Activated CD4-positive, CD25-positive, alpha-beta regulatory T cell treated with anti-CD3 and anti-CD28 coated beads, Interleukin-2, amount 50 U/mL, for 16 hours (primary cell): ENCODE results near the gene RXFP4.

ENCODE experiments used
- DNase-seq: peaks from one replicate; pipeline ENCODE4 v3.0.0-alpha.2; 2020; ENCODE audit warnings: low read depth, low spot score

Gene RXFP4

DNA sequence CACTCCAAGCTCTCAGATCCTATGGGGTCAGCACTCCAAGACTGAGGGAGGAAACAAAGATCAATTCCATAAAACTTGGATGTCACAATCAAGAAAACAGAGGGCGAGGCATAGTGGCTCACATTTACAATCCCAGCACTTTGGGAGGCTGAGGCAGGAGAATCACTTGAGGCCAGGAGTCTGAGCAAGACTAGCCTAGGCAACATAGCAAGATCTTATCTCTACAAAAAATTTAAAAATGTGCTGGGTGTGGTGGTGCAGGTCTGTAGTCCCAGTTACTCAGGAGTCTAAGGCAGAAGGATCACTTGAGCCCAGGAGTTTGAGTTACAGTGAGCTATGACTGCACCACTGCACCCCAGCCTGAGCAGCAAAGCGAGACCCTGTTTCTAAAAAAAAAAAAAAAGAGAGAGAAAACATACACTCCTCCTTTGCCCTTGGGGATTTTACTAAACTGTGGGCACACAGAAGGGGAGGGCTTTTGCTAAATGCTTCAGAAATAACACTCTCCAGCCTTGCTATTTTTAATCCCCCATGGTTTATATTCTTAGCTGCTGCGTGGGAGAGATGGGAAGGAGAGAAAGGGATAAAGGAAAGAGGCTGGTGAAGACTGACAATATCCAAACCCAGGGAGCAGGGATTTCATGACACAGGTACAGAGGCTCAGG, 18.8 kb downstream of the RXFP4 start:
- no peak for DNase-seq

DNA sequence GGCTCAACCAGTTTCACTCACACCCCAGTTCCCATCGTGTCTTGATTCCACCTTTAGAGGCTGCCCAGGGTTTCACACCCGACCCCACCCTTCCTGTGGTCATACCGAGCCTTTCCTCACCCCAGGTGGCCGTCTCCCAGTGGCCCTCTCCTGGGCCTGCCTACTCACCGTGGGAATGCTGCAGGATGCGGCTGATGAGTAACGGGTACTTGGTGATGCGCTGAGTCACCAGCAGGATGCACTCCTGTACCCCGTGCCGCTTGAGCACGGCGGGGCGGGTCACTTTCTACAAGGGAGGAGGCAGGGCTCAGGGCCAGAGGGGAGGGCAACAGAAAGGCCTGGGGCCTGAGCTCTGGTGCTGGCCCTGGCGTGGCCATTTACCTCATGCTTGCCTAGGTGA, 20.5 kb downstream of the RXFP4 start:
- no peak for DNase-seq

DNA sequence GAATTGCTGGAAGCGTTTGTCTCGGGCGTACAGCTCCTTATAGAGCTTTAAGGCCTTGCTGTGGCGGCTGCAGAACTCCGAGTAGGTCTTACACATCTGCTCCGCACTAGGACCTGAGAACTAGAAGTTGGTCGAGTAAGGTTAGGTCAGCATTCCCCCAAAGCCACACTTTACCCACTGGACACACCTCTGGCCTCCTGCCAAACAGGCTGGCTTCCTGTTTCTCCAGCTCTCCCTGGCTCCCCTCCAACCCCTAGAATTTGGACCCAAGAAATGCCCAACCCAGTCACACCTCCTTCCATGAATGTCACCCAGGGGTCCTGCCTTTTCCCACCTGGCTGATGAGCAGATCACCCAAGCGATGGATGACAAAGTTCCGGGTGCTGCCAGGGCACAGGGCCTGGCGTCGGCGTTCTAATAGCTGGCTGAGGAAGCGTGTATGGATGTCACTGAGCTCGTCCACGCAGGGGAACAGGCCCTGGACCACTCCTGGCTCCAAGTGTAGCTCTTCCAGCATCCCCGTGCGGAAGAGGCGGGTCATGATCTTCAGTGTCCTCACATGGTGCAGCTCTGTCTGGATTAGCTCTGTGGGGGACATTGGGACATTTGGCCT, 21.3 kb downstream of the RXFP4 start:
- DNase-seq: no peak

DNA sequence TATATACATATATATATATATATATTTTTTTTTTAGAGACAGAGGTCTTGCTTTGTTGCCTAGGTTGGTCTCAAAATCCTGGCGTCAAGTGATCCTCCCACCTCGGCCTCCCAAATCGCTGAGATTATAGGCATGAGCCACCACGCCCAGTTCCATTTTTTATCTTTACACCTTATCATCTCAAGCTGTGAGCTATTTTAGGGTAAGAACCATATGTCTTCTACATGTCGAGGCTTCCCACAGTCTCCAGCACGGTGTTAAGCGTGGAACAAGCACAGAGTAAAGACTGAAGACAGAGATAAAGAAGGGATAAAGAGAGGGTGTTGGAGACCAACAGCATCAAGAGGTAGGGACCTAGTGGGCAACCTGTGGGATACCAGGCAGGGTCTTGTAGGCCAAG, 22.8 kb downstream of the RXFP4 start:
- no peak for DNase-seq

DNA sequence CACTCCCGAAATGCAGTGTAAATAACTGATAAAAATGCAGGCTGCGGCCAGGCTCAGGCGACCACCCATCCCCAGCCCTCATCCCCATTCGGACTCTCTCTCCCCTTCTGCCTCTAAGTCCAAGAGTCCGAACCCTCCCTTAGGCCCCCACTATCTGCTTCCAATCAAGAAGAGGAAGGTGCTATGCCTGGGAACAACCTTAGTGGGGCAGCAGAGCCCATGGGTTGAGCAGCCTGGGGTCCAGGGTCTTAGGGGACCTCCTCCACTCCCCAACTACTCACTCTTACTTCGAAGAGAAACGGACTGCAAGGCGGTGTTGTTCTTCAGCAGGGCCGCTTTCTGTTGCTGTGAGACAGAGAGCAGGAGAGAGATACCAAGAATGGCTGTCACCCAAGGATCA, 24.7 kb downstream of the RXFP4 start:
- DNase-seq: no peak

DNA sequence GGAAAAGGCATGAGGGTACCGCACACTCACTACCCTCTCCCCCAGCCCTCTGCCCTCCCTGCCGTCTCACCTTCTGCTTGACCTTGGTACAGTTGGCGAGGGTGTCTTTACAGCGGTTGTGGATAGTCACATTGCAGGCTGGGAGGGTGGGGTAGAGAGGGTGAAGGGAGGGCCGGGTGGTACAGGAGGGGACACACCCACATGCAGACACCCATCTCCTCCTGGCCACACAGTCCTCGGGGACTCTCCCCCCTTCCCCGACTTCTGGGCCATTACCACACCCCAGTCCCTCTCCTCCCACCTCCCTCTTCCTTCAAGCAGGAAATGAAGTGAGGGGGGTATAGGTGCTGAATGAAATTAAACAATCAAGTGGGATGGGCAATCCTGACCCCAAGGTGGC, 25.3 kb downstream of the RXFP4 start:
- DNase-seq: no peak

DNA sequence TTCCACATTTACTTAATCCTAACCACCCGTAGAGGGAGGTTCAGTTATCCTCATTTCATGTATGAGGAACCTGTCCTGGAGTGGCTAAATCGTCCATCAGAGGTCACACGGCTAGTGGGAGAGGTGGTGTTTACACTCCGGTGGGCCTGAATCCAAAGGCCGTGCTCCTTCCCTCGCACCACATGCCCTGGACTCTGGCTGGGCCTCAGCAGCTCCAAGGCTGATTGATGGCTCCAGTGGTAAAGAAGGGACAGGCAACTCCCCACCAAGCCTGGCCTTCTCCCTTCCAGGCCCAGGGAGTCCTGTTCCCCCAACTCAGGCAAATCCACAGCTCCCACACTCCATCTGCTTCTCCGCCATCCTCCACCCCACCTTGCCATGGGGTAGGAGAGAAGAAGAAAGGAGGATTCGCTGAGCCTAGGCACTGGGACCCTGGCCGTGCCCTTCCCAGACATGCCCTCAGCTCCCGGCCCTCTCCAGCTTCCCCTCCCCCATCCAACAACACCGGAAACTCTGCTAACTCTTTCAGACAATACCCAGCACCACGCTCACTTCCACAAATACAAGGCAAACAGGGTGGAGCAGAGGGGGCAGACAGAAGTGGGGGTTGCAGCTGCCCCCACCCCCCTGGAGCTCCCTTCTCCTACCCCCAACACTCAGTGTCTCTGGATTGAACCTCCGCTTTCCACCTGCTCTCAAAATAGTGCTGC, 26.1 kb downstream of the RXFP4 start:
- DNase-seq: no peak

DNA sequence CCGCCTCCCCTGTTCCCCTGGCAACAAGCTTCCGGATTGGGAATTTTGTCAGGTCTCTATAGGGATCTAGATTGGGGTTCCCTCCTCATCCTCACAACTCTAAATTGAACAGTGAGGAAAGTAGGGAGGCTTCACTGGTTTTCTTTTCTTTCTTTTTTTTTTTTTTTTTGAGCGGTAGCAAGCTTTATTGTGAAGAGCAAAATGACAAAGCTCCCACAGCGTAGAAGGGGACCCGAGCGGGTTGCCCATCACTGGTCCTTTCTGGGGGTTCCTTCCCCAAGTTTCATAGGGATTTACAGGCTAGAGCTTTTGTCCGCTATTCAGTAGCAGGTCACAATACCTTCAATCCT, 26.6 kb downstream of the RXFP4 start:
- no peak for DNase-seq

DNA sequence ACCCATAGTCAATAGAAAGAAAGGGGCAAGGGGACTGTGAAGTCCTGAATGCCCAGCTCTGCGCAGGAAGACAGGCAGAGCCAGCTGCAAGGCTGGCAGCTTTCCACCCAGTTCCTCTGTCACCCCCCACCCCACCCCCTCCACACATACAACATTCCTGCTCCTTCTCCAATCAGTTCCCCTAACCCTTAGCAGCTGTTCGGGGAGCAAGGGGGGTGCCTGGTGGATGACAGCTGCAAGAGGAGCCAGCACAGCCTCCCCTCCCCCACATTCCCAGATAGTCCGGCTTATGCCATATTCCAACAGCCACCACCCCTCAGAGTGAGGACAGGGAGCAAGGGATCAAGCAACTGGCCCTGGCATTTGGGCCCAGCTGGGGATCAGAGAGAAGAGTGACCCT, 27.2 kb downstream of the RXFP4 start:
- DNase-seq: no peak

DNA sequence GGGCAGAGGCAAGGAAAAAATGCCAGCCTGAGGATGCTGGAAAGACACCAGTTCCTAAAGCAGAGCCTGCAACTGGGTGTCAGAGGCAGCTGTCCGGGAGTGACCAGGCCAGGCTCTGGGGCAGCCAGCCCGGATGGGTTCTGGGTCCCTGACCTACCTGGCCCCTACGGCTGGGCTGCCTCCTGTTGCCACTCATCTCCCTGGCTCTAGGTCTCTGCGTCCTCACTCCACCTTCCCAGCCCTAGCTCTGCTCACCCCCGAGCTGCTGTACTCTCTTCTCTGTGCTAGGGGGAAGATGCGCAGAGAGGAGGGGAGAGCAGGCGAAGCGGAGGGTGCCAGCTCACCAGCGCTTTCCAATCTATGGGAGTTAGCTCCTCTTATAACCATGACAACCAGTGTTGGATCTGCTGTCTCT, 27.9 kb downstream of the RXFP4 start:
- DNase-seq: no peak

DNA sequence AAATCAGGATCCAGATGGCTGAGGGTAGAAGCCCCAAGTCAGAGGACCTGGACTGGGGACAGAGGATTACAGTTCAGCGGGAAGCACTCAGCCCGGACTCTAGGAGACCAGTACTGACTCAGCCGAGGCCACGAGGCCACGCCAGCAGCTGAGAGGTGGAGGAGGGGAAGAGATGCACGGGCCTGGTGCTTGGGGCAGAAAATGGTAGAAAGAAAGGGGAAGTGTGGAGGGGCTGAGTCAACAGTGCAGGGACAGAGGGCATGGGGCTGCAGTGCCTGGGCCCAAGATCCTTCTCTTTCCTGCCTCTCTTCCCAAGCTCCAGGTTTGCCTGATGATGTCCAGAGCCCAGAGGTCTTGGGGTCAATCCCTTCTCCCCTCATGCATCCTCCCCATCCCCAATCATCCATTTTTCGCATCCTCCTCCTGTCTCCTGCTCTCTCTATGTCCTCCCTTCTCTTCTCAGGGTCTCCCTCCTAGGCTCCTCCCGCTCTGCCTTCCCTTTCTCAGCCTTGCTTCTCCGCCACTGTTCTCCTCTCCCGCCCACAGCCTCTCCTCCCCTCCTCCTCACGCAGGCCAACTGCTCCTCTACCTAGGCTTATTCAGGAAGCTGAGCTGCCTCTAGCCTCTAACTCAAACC, 29.2 kb downstream of the RXFP4 start:
- DNase-seq: no peak

DNA sequence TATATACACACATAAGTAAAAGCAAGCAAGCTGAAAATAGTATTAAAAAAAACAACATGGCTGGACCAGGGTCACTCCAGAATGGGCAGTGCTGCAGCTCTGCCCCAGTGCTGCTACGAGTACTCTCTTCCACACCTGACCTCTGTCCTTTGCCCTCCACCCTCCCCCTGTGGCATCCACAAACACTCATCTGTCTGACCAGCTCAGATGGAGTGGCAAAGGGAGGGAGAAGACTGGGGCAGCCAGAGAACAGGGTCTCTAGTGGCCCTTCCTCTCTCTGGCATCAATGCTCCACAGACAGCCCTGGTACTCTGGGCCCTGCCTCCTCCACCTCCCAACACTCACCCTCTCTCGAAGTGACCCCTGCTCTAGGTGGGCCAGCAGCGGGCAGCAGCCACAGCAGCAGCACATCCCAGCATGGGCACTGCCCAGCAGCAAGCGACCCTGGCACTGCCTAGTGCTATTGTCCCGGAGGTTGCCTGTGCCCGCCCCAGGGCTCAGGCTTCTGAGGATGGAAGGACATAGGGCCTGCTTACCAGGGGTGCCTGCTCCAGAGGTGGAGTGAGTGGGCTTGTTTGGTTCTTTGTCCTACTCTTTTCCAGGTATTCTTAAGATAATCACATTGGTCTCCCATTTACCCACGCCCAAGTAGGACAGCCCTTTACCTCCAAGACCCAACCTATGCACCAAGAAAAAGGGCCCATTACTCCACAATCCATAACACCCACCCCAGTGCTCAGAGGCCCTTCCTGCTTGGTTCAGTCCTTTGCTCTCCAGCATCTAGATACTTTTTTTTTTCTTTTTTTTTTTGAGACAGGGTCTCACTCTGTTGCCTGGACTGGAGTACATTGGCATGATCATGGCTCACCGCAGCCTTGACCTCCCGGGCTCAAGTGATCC, 30.7 kb downstream of the RXFP4 start:
- no peak for DNase-seq

DNA sequence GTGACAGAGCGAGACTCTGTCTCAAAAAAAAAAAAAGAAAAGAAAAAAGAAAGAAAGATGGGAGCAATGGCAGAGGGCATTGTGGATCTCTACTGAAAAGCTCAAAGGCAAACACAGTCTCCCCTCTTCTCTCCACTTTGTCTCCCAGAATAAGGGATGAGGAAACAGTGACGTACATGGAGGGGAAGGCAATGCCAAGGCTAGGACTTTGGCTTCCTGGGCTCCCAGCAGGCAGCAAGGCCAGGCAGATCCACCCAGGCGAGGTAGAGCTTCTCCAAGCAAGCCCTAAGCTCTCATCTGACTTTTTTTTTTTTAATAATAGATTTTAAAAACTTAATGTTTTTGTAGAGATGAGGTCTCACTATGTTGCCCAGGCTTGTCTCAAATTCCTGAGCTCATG, 32.3 kb downstream of the RXFP4 start:
- no peak for DNase-seq

DNA sequence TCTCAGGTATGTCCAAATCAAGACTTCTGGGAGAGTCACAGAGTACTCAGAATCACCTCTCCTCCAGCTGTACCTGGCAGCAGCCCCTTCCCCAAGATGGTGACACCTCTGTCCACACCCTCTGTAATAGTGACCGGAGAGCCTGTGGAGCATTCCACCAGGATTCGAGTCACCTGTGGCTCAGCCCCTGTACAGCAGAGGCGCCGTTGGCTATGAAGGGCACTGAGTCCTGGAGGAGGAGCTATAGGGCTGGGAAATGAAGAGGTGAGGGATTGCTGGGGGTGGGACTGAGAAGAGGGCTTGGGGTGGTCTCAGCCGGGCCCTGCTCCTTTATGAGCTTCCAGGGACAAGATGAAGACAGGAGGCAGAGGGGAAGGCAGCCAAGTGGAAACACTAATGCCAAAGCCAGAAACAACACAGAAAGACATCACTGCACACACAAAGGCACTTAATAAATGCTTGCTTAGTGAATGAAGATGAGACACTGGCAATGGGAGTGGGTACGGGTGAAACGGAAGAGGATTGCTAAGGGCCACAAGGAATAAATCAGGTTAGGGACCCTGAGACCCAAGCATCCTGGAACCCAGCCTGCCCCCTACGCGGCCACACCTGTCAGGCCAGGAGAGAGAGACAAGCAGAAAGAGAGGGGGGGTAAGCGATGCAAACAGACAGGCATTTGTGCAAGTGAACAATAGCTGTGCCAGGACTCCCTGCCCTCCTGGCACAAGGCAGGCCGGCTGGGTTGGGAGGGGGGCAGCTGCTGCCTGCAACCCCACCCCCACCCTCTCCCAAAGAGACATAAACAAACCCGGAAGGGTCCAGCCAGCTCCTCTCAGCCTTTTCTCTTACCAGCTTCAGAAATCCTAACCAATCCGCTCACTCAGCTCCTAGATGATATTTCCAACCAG, 33.0 kb downstream of the RXFP4 start:
- no peak for DNase-seq

DNA sequence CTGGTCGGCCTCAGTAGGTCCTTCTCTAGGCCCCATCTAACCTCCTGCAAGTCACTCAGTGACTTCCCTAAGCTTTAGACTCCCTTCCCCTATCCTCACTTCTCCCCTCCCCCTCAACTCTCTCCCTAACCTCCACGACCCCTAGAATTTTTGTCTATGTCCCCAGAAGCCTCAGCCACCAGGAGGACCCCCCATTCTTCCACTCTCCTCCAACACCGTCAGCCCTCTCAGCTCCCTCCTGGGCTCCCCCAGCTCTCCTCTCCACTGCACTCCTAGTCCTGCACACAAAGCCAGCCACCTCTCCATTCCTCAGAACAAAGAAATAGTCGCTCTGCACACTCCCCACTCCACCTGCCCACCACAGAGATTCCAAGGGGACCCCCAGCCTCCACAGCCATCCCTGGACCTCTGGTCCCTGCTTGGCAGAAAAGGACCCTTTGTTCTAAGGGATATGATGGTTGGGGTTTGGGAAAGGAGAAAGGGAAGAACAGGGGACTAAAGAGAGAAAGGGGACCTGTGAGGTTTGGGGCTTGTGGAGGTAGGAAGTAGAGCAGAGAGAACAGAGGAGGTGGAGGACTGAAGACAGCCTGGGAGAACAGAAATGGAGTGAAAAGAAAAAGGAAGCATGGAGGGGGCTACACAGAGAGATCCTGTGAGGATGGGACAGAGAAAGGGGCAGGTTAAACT, 34.1 kb downstream of the RXFP4 start:
- no peak for DNase-seq

DNA sequence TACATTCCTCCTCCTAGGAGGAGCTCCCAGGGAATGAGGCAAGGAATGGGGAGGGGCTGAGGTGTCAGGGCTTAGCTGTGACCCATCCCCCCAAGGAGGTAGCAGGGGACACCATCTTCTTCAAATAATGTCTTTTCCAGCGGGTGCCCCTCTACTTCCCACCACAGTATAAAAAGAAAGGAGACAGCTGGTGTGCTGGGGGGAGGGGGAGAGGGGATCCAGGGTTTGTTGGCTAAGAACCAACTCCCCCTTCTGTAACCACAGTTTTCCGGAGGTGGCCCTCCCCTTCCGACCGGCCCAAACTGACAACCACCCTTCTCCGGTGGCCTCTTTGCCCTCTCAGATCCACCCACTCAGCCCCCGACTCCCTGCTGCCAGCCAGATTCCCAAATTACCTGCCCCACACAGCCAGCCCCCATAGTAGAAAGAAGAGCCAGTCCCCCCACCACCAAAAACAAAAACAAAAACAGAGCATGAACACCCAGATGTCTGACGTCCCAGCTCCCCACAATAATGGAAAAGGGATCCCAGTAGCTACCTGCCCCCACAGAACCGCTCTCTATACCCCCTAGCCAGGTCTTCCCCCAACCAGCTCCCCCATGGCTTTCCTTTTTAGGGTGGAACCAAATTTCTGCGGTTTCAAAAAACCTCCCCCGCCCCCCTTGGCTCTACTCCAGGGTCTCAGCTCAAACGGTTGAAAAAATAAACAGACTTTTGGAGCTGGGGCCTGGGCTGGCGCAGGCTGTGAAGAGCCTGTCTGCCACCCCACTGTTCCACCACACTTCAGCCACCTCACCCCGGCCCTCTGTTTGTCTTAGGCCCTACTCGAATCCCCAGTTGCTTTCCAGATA, 34.8 kb downstream of the RXFP4 start:
- no peak for DNase-seq

DNA sequence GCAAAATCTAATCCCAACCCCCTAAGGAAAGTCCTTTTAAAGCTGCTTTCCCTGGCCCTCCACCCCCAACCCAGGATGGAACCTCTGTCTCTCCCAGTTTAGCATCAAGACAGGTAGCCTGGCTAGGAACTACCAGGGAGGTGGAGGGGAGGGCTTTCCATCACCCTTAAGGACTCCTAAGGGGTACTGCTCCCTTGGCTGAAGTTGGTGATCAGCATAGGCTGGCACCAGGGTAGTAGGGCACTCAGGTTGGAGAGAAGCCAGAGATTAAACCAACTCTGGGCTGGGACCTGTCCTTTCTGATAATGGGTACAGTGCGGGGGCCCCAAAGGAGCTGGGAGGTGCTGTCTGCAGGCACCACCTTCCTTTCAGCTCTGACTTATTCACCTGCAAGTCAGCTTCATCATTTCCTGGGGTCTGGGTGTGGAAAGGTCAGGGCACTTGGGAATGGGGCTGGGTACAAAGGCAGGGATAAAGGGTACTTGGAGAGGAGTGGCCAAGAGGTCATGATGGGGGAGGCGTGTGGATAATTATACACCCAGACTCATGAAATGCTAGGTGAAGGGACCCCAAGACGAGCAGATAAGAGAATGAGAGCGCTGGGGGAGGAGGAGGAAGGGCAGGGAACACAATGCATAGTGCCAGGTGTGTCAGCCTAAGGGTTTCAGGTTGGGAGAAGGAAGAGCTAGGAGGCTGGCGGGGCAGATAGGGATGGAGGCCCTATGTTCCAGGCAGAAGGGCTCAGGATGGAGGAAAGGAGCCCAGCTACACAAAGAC, 35.7 kb downstream of the RXFP4 start:
- no peak for DNase-seq

DNA sequence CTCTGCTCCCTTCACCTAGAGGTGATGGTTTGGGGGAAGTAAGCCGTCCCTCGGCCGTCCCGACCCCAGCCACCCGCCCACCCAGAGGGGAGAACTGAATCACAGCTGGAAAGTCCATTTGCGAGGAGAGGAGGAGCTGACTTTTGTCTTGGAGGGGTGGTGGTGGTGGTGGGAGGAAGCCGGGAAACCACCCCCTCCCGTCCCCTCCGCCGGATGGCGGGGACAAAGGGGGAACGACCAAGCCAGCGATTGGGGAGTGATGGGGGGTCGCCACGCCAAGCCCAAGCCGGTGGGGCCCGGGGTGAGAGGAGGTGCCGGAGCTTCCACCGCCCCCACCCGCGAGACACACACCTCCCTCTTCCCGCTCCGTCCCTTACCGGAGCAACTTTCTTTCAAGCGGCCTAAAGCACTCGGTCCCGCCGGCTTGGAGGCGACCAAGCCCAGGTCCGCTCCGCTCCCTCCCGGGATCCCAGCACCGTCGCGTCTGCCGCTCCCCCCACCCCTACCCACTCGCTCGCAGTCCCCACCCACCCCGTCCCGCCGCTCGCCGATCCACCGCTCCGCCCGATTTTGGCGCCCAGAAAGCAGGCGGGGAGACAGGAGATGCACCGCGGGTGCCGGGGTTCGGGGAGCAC, 36.4 kb downstream of the RXFP4 start:
- no peak for DNase-seq
